GM10248 (cell line): ENCODE measurements around the gene RIN3.

Source experiments
- CTCF ChIA-PET: fragments of 300-600 bp; sonication (Branson Sonifier 250); formaldehyde crosslinking; extraction: SDS; loops from one replicate; lab custom pipeline; 2021; ENCODE audit warnings: antibody characterized with exemption; lab: Yijun Ruan, JAX
- POLR2A ChIA-PET: fragments of 350-650 bp; sonication (Branson Sonifier 250); formaldehyde crosslinking; extraction: SDS; loops from one replicate; lab custom pipeline; 2020; ENCODE audit warnings: antibody characterized with exemption; lab: Yijun Ruan, JAX
- DNase-seq: peaks from one replicate; pipeline ENCODE4 v3.0.0; 2012; ENCODE audit errors: extremely low spot score
- TF ChIP-seq, protein P1 (sequence below): IDR thresholded peaks from 2 replicates; pipeline ENCODE4 v1.5.1; 2012; ENCODE audit warnings: mild to moderate bottlenecking, low read depth; ENCODE audit errors: extremely low read depth, missing control alignments, control extremely low read depth

Gene RIN3

DNA sequence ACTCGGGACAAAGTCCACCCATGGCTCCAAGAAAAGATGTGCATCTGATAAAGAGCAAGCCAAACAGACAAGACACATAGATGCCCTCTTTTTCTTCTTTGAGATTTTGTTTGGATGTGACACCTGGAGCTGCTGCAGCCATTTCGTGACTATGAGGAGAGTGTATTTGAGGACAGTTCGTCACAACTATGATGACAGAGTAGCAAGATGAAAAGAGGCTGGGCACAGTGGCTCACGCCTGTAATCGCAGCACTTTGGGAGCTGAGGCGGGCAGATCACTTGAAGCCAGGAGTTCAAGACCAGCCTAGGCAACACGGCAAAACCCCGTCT is 213.3 kb downstream of the RIN3 start:
- ChIA-PET POLR2A (no interaction called here), CTCF (interaction anchor here (4.8 kb wide), 1 partner anchor 12 kb away, joined by 33 read pairs; no protein-coding TSS in a partner anchor)
- TF ChIP-seq, protein P1, sequence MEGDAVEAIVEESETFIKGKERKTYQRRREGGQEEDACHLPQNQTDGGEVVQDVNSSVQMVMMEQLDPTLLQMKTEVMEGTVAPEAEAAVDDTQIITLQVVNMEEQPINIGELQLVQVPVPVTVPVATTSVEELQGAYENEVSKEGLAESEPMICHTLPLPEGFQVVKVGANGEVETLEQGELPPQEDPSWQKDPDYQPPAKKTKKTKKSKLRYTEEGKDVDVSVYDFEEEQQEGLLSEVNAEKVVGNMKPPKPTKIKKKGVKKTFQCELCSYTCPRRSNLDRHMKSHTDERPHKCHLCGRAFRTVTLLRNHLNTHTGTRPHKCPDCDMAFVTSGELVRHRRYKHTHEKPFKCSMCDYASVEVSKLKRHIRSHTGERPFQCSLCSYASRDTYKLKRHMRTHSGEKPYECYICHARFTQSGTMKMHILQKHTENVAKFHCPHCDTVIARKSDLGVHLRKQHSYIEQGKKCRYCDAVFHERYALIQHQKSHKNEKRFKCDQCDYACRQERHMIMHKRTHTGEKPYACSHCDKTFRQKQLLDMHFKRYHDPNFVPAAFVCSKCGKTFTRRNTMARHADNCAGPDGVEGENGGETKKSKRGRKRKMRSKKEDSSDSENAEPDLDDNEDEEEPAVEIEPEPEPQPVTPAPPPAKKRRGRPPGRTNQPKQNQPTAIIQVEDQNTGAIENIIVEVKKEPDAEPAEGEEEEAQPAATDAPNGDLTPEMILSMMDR: no peak
- DNase-seq: no peak

DNA sequence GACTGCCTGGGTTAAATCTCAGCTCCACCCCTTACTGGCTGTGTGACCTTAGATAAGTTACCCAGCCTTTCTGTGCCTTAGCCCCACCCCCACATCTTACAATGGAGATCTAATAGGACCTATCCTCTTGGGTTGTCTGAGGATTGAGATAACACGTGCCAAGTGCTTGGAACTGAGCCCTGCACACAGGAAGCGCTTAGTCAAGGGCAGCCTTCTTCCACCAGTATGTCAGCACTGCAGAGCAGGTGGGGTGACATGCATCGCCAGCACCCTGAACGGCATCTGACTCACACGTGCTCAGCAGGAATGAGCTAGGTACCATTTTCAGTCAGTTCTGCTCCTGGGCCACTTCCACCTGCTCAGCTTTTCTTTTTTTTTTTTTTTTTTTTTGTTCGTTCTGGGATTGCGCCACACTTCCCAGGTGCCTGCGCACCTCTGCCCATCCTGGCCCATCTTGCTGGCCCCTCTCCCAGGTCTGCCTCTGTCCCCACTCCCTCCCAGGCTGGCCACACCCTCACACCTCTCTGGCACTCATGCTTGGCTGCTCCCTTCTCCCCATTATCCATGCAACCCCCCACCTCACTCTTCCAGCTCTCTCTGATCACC is 215.3 kb downstream of the RIN3 start:
- TF ChIP-seq, protein P1: no peak
- ChIA-PET POLR2A (interaction anchor here (0.6 to 1.2 kb wide), 2 partner anchors 20 to 22 kb away, joined by 3 to 8 read pairs; partner anchors contain the start of gene LGMN), CTCF (interaction anchor here (1.0 to 4.8 kb wide), 3 partner anchors 14 to 35 kb away, joined by 3 to 33 read pairs (median 4); no protein-coding TSS in a partner anchor)
- peak; percentile 50 for DNase-seq

DNA sequence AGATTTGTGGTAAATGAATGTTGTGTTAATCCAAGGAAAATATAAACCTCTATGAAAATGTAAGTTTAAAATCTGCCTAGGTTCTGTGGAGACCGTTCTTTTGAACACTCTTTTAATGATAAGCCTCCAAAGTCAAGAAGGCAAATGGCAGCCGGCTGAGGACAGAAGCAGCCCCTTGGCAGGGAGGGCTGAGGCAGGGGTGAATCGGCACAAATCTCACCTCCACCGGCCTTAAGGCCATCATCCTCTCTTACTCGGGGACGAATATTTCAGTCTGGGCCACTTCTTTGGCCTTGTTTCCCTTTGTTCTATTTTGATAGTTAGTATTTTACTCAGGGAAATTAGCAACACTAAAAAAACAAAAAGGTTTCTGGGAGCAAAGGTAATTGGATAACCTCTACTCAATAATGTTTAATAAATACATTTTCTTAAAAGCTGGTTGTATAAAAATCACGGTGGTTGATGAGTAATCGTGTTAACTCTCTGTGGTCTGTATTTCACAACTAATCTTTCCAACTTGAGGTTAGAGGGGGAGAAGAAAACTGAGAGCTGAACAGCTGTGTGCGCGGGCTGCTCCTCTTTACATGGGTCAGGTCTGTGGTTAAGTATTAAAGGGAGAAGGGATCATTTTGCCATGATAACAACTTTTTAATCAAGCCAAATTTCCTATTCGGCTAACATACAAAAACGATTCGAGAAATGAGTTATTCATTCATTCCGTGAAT is 216.2 kb downstream of the RIN3 start:
- peak; percentile 53 for DNase-seq
- ChIA-PET POLR2A (interaction anchor here (0.6 to 1.1 kb wide), 3 partner anchors 13 to 607 kb away, joined by 3 to 7 read pairs (median 5); partner anchors contain the start of gene LGMN), CTCF (interaction anchor here (1.0 to 2.4 kb wide), 5 partner anchors 9 to 42 kb away, joined by 3 to 7 read pairs (median 4); no protein-coding TSS in a partner anchor)

DNA sequence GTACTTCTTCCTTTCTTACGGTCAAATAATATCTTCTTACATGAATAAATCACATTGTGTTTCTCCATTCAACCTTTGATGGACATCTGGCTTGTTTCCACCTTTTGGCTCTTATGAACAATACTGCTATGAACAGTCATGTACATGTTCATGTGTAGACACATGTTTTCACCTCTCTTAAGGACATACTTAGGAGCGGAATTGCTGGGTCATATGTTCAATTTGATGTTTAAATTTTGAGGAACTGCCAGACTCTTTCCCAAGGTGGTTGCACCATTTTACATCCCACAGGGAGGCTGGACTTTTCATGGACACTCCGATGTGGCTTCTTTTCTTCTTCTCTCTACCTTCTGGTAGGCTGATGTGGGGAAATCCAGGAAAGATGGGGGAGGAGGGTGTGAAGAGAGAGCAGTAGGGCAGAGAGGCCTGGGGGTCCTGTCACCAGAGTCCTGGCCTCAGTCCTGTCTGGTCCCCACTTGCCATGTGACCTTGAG is 218.1 kb downstream of the RIN3 start:
- POLR2A ChIA-PET: no interaction called here

More for the DNA sequence above, 216.2 kb downstream of the RIN3 start:
- TF ChIP-seq, protein P1: no peak

DNA sequence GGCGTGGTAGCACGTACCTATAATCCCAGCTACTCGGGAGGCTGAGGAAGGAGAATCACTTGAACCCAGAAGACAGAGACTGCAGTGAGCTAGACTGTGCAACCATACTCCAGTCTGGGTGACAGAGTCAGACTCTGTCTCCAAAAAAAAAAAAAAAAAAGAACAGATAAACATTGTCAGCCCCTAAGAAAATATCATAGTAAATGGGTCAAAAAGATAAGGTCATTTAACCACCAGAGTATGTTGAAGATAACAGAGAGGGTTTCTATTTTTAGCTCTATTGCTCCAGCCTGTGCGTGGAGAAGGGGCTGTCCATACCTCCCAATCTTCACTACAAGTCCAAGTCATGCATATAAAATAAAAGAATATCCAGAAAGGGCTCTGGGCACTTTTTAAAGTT is 219.4 kb downstream of the RIN3 start:
- TF ChIP-seq, protein P1: no peak
- no peak for DNase-seq
- ChIA-PET CTCF (interaction anchor here (1.2 to 2.2 kb wide), 7 partner anchors 7 to 51 kb away, joined by 3 to 8 read pairs (median 4); no protein-coding TSS in a partner anchor), POLR2A (no interaction called here)

More for the DNA sequence above, 218.1 kb downstream of the RIN3 start:
- TF ChIP-seq, protein P1: no peak
- CTCF ChIA-PET: interaction anchor here (1.5 to 2.4 kb wide), 2 partner anchors 17 to 40 kb away, joined by 3 to 7 read pairs; no protein-coding TSS in a partner anchor
- no peak for DNase-seq

DNA sequence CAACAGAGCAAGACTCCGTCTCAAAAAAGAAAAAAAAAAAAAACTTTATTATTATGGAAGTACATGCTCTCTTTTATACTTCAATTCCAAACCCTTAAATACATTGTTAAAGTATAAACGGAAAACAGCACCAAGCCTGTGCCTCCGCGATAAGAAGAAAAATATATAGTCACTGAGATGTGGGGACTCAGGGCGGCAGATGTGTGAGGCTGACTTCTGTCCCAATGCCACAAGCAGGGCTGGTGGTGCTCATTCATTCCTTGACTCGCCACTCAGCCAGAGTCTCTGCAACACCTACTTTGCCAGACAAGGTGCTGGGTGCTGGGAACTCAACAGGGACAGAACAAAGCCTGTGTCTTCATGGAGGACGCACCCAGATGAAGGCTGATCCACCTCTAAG is 221.0 kb downstream of the RIN3 start:
- DNase-seq: no peak
- TF ChIP-seq, protein P1: no peak
- ChIA-PET CTCF (interaction anchor here (1.9 kb wide), 1 partner anchor 48 kb away, joined by 6 read pairs; no protein-coding TSS in a partner anchor), POLR2A (no interaction called here)
